Fibroblast of villous mesenchyme (primary cell): ENCODE results near the gene P2RY14. TPM values are rescaled to one million over a fixed set of nuclear protein-coding genes. Genes with fewer than 3 reads are reported as not detected.

ENCODE experiments used
- DNase-seq: peaks from one replicate; pipeline ENCODE4 v3.0.0-alpha.2; 2010; ENCODE audit warnings: low read depth
- H3K4me3 ChIP-seq: 2 replicates; pipeline ENCODE4 v1.5.1; 2011; ENCODE audit warnings: low read depth, mild to moderate bottlenecking, low read length
- CTCF ChIP-seq: IDR thresholded peaks from 2 replicates; pipeline ENCODE4 v1.5.1; 2012; ENCODE audit warnings: low read depth, mild to moderate bottlenecking, low read length; ENCODE audit not compliant: insufficient read depth
- total RNA-seq: library from RNA; depleted of rRNA; stranded (reverse); fragments of >200 nt; gene quantifications from 2 replicates; pipeline ENCODE4 v1.2.3, GENCODE V29; 2012

P2RY14 gene
- total RNA-seq, 1 donor = not detected

- TF ChIP-seq CTCF = no peak
- no peak overlapping the region for H3K4me3 ChIP-seq
- no peak for DNase-seq
Observed at GRCh38 chr3:151224268-151224866, 54.0 kb downstream of the P2RY14 start.

DNA sequence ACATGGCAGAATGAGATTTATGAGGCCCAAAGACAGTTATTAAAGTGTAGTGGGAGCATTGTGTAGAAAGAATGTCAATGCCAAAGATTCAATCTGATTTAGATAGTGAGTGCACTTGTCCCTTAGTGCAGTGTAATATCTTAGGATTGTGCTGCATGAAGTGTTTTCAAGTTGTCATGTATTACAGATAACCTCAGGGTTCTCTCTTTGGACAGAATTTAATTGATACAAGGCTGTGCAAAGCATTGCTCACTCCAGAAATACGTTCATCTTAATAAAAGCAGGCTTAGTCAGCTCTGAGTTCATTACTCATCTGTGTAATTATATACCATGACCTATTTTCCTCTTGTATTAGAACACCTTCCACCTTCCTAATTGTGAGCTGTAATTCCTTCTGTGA lies 59.3 kb downstream of the P2RY14 start:
- peak; percentile 49 for DNase-seq
- no peak for TF ChIP-seq CTCF
- H3K4me3 ChIP-seq = no peak overlapping the region

- no peak for TF ChIP-seq CTCF
- DNase-seq = no peak
- H3K4me3 ChIP-seq = no peak overlapping the region
Observed at GRCh38 chr3:151218136-151218535, 60.2 kb downstream of the P2RY14 start.

- H3K4me3 ChIP-seq = no peak overlapping the region
- no peak for TF ChIP-seq CTCF
- peak; percentile 73 for DNase-seq
Observed at GRCh38 chr3:151216641-151217607, 61.4 kb downstream of the P2RY14 start.

- no peak overlapping the region for H3K4me3 ChIP-seq
- no peak for DNase-seq
- no peak for TF ChIP-seq CTCF
Observed at GRCh38 chr3:151214459-151214858, 63.9 kb downstream of the P2RY14 start.

- H3K4me3 ChIP-seq = no peak overlapping the region
- TF ChIP-seq CTCF = no peak
- peak; percentile 64 for DNase-seq
Observed at GRCh38 chr3:151213881-151214280, 64.5 kb downstream of the P2RY14 start.

DNA sequence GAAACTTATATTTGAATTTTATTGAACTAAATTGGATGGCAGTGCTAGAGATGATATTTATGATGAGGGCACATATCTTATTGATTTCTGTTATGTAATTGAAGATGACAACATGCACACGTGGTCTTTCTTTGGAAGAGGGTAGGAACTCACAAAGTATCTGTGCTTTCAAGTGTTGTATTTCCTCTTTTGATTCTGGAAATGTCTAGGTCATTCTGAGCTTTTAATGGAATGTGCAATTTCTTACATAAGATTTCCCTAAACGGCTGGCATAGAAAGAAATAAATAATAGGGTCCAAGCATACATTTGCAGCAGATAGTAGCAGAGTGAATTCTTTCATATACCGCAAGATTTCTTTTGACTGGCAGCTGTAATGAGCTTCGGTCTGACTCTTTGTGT lies 65.2 kb downstream of the P2RY14 start:
- DNase-seq = no peak
- TF ChIP-seq CTCF = no peak

More for the DNA sequence above, 65.2 kb downstream of the P2RY14 start:
- no peak overlapping the region for H3K4me3 ChIP-seq
